ENCODE data around the gene IKBIP.
"Not testable (repeated sequence)": the region's sequence is repeated elsewhere in the genome, so short reads cannot be mapped to it uniquely, and the experiment has no call there.

IKBIP gene

DNA sequence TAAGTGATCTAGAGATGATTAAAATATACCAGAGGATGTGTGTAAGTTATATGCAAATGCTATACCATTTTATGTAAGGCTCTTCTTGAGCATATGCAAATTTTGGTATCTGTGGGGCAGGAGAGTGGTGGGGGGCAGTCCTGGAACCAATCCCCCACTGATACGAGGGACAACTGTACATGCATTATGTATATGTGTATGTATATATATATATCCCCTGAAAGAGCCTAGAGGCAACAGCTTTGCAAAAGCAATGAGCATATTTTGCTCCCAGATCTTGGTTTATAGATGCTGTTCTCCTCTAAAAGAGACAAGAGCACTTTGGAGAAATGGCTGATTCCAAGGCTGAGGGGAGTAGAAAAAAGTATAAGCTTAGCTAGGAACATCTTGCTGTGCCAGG, 63.5 kb downstream of the IKBIP start:
- DNase-seq (ENCODE audit: low read depth, low spot score) = no peak

DNA sequence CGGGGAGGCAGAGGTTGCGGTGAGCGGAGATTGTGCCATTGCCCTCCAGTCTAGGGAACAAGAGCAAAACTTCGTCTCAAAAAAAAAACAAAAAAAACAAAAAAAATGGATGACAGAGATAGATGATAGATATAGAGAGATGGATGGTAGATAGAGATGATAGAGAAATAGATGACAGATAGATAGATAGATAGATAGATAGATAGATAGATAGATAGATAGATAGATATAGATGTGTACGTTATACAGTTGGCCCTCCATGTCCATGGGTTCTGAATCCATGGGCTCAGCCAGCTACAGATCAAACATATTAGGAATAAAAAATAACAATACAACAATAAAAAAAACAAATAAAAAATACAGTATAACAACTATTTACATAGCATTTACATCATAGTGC, 63.9 kb downstream of the IKBIP start:
- H3K4me3 ChIP-seq (ENCODE audit: low read length) = no peak overlapping the region
- no peak for DNase-seq (ENCODE audit: low read depth, low spot score)

More for the DNA sequence above, 63.5 kb downstream of the IKBIP start:
- H3K4me3 ChIP-seq (ENCODE audit: low read length) = no peak overlapping the region

DNA sequence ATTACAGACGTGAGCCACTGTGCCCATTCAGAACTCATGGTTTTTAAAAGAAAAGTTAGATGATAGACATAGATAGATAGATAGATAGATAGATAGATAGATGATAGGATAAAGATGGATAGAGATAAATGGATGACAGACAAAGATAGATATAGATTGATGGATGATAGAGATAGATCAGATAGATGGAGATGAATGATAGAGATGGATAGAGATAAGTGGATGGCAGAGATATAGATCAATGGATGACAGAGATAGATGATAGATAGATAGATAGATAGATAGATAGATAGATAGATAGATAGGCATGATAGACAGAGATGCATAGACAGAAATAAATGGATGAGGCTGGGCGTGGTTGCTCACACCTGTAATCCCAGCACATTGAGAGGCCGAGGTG, 64.8 kb downstream of the IKBIP start:
- H3K4me3 ChIP-seq (ENCODE audit: low read length) = no peak overlapping the region
- DNase-seq (ENCODE audit: low read depth, low spot score) = no peak

DNA sequence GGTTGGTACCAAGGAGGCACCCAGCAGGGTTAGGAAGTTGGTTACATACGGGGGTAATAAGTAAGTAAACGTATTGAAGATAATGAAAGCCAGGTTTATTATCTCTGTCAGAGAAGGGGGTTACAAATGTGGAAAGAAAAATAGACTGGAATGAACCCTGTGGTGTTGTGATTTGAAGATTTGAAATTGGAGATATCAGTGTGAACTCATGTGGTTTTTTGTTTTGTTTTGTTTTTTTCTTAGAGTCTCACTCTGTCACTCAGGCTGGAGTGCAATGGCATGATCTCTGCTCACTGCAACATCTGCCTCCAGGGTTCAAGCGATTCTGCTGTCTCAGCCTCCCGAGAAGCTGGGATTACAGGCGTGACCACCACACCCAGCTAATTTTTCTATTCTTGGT, 65.2 kb downstream of the IKBIP start:
- no peak for DNase-seq (ENCODE audit: low read depth, low spot score)

DNA sequence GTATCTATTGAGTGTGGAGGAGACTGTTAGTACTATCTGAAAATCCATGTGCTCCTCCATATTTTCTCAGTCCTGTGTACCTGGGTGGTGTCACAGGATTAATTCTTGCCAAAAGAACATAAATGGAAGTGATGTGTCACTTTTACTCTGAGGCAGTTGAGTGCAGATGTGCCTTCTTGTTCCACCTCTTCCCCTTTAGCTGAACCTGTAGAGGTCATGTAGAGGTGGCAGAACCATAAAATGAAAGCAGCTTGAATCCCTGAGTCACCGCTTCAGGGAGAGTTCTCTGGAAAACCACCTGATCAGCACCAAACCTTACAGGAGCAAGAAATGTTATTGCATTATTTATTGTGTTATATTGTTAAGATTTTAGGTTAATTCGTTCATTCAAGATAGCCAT, 65.8 kb downstream of the IKBIP start:
- no peak overlapping the region for H3K4me3 ChIP-seq (ENCODE audit: low read length)
- no peak for DNase-seq (ENCODE audit: low read depth, low spot score)

More for the DNA sequence above, 65.2 kb downstream of the IKBIP start:
- H3K4me3 ChIP-seq (ENCODE audit: low read length) = no peak overlapping the region

DNA sequence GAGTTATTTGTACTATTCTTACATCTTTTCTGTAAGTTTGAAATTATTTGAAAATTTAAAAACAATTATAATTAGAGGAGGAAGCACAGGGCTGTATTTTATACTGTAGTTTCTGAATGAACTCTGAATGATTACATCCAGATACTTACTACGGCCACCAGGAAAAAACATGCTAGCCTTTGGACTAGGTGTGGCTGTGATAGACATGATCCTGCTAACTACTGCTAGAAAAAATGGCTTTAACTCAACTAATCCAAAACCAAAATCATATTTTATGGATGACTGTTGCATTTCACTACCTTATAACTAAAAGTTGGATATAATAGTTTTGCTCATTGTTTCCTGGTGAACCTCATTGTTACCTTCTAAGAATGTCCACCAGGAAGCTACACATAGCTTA, 66.2 kb downstream of the IKBIP start:
- H3K4me3 ChIP-seq (ENCODE audit: low read length) = no peak overlapping the region
- no peak for DNase-seq (ENCODE audit: low read depth, low spot score)

DNA sequence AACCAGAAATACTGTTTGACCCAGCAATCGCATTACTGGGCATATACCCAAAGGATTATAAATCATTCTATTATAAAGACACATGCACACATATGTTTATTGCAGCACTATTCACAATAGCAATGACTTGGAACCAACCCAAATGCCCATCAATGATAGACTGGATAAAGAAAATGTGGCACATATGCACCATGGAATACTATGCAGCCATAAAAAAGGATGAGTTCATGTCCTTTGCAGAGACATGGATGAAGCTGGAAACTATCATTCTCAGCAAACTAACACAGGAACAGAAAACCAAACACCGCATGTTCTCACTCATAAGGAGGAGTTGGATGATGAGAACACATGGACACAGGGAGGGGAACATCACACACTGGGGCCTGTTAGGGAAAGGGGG, 67.8 kb downstream of the IKBIP start:
- DNase-seq (ENCODE audit: low read depth, low spot score); H3K4me3 ChIP-seq (ENCODE audit: low read length): not testable (repeated sequence)

DNA sequence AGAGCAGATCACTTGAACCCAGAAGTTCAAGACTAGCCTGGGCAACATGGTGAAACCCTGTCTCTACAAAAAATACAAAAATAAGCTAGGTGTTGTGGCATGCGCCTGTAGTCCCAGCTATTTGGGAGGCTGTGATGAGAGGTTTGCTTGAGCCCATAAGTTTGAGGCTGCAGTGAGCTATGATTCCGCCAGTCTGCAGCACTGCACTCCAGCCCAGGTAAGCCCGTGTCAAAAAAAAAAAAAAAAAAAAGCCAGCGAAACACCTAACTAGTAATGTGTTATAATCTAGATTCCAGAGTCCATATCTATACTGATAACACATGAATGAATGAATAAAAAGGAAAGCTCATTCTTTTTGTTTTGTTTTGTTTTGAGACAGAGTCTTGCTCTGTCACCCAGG, 69.6 kb downstream of the IKBIP start:
- no peak overlapping the region for H3K4me3 ChIP-seq (ENCODE audit: low read length)
- DNase-seq (ENCODE audit: low read depth, low spot score) = no peak

Measured in Jurkat, Clone E6-1 (cell line).